ENCODE measurements around the gene DSC1.

DNA sequence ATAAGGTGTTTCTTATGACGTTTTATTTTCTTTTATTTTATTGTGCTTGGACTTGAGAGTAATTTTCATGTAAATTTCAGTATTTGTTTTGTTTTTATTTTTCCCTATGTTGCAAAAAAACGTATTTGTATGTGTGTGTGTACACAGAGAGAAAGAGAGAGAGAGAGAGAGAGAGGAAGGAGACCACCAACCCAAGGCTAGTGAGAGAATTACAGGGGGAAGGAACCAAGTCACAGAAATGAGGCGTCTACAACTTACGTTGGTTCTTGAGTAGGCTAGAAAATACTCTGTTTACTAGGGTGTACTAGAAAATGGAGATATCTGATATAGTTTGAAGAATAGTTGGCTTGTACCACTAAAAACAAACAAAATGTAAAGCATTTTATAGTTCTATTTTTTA is 7.7 kb upstream of the DSC1 start:
- TF ChIP-seq CTCF (IDR thresholded peaks at IDR 0.05), result no peak
- no peak for TF ChIP-seq POLR2AphosphoS5 (IDR thresholded peaks at IDR 0.05; ENCODE audit: low read depth, low read length)

Measured in Panc1 (cell line).